ENCODE data around the gene BTF3L4. TPM values are rescaled to one million over a fixed set of nuclear protein-coding genes. Genes with fewer than 3 reads are reported as not detected.

Gene BTF3L4
- total RNA-seq, 3 donors from 2014 or later (not counting 1 experiment from before 2014, with no cell fraction given): 24.2 to 25.3 (median 25.2) TPM

- no peaks in the 10 kb centered on the region for H3K9me3 ChIP-seq (ENCODE audit: control insufficient read depth, insufficient read depth, low read length)
- Mint-ChIP-seq H3K4me3 (no peak overlapping the region), H3K36me3 (no peaks in the 10 kb centered on the region), H3K27ac (no peak overlapping the region), H3K27me3 (ENCODE audit: low read depth in 2 of 2) (no peaks in the 10 kb centered on the region), H3K4me1 (no peaks in the 10 kb centered on the region), H3K9me3 (no peaks in the 10 kb centered on the region)
- H3K36me3 ChIP-seq (ENCODE audit: control insufficient read depth, insufficient read depth, low read length): no peaks in the 10 kb centered on the region
- intact Hi-C loops (cut with micrococcal nuclease): no loop called here
- no peak overlapping the region for H3K27ac ChIP-seq (ENCODE audit: low read length)
- no peak for DNase-seq
- no peak overlapping the region for H3K4me3 ChIP-seq (ENCODE audit: low read length)
- WGBS (ENCODE audit: insufficient coverage): 76% methylated on average over 5 of the region's 8 CpGs
- H3K27me3 ChIP-seq (ENCODE audit: control insufficient read depth, insufficient read depth, low read length): no peaks in the 10 kb centered on the region
- no peak for ATAC-seq
- TF ChIP-seq CTCF (IDR thresholded peaks at IDR 0.05): no peak
- no peaks in the 10 kb centered on the region for H3K4me1 ChIP-seq (ENCODE audit: control insufficient read depth, insufficient read depth, low read length)
These were observed 40.1 kb downstream of the BTF3L4 start for GRCh38 chr1:52096216-52096615.

GRCh38 chr1:52098139-52098871 is 42.2 kb downstream of the BTF3L4 start:
- no peak for TF ChIP-seq CTCF (IDR thresholded peaks at IDR 0.05)
- no peaks in the 10 kb centered on the region for H3K9me3 Mint-ChIP-seq
- H3K27ac Mint-ChIP-seq: no peak overlapping the region
- DNase-seq (no peak), ATAC-seq (no peak)
- H3K27me3 ChIP-seq (ENCODE audit: control insufficient read depth, insufficient read depth, low read length): no peaks in the 10 kb centered on the region
- intact Hi-C loops (cut with micrococcal nuclease): no loop called here
- no peaks in the 10 kb centered on the region for H3K9me3 ChIP-seq (ENCODE audit: control insufficient read depth, insufficient read depth, low read length)
- H3K4me1 ChIP-seq (ENCODE audit: control insufficient read depth, insufficient read depth, low read length): no peaks in the 10 kb centered on the region
- H3K27ac ChIP-seq (ENCODE audit: low read length): no peak overlapping the region
- no peak overlapping the region for H3K4me3 ChIP-seq (ENCODE audit: low read length)
- no peaks in the 10 kb centered on the region for H3K27me3 Mint-ChIP-seq (ENCODE audit: low read depth in 2 of 2)
- H3K4me1 Mint-ChIP-seq: peaks cover 7 to 8% of the 10 kb centered on the region in 2 donors
- WGBS (ENCODE audit: insufficient coverage): 85% methylated on average over 8 of the region's 8 CpGs
- no peaks in the 10 kb centered on the region for H3K36me3 Mint-ChIP-seq
- no peak overlapping the region for H3K4me3 Mint-ChIP-seq
- H3K36me3 ChIP-seq (ENCODE audit: control insufficient read depth, insufficient read depth, low read length): no peaks in the 10 kb centered on the region

- peaks cover 7 to 8% of the 10 kb centered on the region in 2 donors for H3K4me1 Mint-ChIP-seq
- H3K27me3 Mint-ChIP-seq (ENCODE audit: low read depth in 2 of 2): no peaks in the 10 kb centered on the region
- Histone ChIP-seq H3K4me1 (ENCODE audit: control insufficient read depth, insufficient read depth, low read length) (no peaks in the 10 kb centered on the region), H3K36me3 (ENCODE audit: control insufficient read depth, insufficient read depth, low read length) (no peaks in the 10 kb centered on the region), H3K27ac (ENCODE audit: low read length) (no peak overlapping the region), H3K9me3 (ENCODE audit: control insufficient read depth, insufficient read depth, low read length) (no peaks in the 10 kb centered on the region), H3K27me3 (ENCODE audit: control insufficient read depth, insufficient read depth, low read length) (no peaks in the 10 kb centered on the region), H3K4me3 (ENCODE audit: low read length) (no peak overlapping the region)
- no peaks in the 10 kb centered on the region for H3K9me3 Mint-ChIP-seq
- peak in 2 of 3 donors; percentile 41 to 50 for ATAC-seq
- DNase-seq: no peak
- H3K4me3 Mint-ChIP-seq: no peak overlapping the region
- H3K36me3 Mint-ChIP-seq: no peaks in the 10 kb centered on the region
- intact Hi-C loops (cut with micrococcal nuclease): no loop called here
- no CpG with 5 or more reads among the region's 1 CpG for WGBS (ENCODE audit: insufficient coverage)
- no peak overlapping the region for H3K27ac Mint-ChIP-seq
- TF ChIP-seq CTCF (IDR thresholded peaks at IDR 0.05): no peak
These were observed 46.4 kb downstream of the BTF3L4 start for GRCh38 chr1:52102336-52103013.

All from natural killer cell (primary cell).